GM19238 (cell line): ENCODE results near the gene TIMM23B.
"Not testable (repeated sequence)": the region's sequence is repeated elsewhere in the genome, so short reads cannot be mapped to it uniquely, and the experiment has no call there.

Experiments used
- DNase-seq: peaks from one replicate; pipeline ENCODE4 v3.0.0; 2011; ENCODE audit warnings: low spot score; ENCODE audit not compliant: insufficient read length

TIMM23B gene, protein sequence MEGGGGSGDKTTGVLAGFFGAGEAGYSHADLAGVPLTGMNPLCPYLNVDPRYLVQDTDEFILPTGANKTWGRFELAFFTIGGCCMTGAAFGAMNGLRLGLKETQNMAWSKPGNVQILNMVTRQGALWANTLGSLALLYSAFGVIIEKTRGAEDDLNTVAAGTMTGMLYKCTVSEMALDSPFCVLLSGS

GRCh38 chr10:49941447-49942338 is at the start of gene TIMM23B, which contains the start of gene PARG:
Gene TIMM23B (plus strand): TSS chr10:49942053. CDS start chr10:49942195, 142 bp downstream.
Gene PARG (minus strand): TSS chr10:49942027. CDS start chr10:49941725, 302 bp downstream.
- peak; percentile 14 for DNase-seq

GRCh38 chr10:49899999-49900398 is 41.9 kb upstream of the TIMM23B start:
- not testable (repeated sequence) for DNase-seq

DNA sequence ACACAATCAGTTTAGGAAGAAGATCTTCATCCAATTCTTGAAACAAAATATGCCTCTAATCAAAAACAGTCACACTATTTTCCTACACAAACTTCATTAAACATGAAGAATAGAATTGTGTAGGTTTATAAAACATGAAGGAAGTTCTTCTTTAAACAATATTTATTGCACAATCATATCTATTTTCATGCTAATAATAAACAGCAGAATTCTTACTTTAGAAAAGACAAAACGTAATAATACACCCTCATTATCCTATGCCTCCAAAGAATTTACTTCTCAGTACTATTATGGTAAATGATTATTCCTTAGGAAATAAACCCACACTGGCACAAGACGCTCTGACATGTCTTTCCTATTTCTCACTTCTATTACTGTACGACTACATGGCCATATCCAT is 41.4 kb upstream of the TIMM23B start:
- not testable (repeated sequence) for DNase-seq

- not testable (repeated sequence) for DNase-seq
These were observed 38.0 kb upstream of the TIMM23B start for GRCh38 chr10:49903829-49904228.

- not testable (repeated sequence) for DNase-seq
These were observed 33.4 kb upstream of the TIMM23B start for GRCh38 chr10:49908290-49909080.

GRCh38 chr10:49910295-49910694 is 31.6 kb upstream of the TIMM23B start:
- DNase-seq = not testable (repeated sequence)

- not testable (repeated sequence) for DNase-seq
These were observed 25.4 kb upstream of the TIMM23B start for GRCh38 chr10:49916451-49916850.

DNA sequence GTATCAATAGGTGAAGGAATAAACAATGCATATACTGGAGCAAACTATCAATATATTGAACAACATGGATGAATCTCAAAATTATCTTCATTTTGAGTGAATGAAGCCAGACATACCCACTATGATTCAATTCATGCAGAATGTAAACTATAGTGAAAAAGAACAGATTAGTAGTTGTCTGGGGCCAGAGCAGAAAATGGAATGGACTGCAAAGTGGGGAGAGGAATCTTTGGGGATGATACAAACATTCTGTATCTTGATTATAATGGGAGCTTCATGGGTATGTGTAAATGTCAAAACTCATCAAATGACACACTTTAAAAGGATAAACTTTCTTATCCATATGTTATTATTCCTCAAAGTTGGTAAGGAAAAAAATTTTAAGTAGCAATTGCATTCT is 23.9 kb upstream of the TIMM23B start:
- DNase-seq = not testable (repeated sequence)

- not testable (repeated sequence) for DNase-seq
These were observed 19.8 kb upstream of the TIMM23B start for GRCh38 chr10:49922041-49922440.

DNA sequence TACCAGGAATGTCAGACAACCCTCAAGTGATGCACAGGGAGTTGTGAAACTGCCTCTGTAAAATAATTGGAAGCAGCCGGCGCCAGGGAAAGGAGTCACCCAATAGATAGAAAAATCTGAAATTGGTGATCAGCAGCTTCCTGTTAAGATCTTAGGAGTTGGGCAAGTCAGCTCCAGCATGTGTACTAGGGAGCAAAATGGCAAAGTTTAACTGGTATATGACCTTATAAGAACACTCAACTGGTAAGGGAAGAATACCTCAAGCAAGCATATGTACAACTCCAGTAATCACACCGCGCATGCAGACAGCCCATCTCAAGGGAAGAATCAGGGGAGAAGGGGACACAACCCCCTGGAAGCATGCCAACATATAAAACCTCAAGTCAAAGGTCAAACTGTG is 18.3 kb upstream of the TIMM23B start:
- DNase-seq = not testable (repeated sequence)

GRCh38 chr10:49931276-49931675 is 10.6 kb upstream of the TIMM23B start:
- DNase-seq = not testable (repeated sequence)

- not testable (repeated sequence) for DNase-seq
These were observed 9.7 kb upstream of the TIMM23B start for GRCh38 chr10:49931959-49932728.

- DNase-seq = not testable (repeated sequence)
These were observed 469 bp downstream of the TIMM23B start for GRCh38 chr10:49942339-49942705.

- DNase-seq = not testable (repeated sequence)
These were observed 1.8 kb downstream of the TIMM23B start for GRCh38 chr10:49943607-49944006.

- not testable (repeated sequence) for DNase-seq
These were observed 6.3 kb downstream of the TIMM23B start for GRCh38 chr10:49948142-49948541.

DNA sequence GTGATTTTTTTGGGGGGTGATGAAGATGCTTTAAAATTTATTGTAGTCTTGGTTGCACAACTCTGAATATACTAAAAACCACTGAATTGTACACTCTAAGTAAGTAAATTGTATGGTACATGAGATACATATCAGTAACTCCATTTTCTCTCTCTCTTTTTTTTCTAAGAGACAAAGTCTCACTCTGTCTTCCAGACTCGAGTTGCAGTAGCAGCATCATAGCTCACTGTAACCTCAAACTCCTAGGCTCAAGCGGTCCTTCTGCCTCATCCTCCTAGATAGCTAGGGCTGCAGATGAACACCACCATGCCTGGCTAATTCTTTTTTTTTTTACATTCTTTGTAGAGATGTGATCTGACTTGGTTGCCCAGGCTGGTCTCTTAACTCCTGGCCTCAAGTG is 6.9 kb downstream of the TIMM23B start:
- not testable (repeated sequence) for DNase-seq

DNA sequence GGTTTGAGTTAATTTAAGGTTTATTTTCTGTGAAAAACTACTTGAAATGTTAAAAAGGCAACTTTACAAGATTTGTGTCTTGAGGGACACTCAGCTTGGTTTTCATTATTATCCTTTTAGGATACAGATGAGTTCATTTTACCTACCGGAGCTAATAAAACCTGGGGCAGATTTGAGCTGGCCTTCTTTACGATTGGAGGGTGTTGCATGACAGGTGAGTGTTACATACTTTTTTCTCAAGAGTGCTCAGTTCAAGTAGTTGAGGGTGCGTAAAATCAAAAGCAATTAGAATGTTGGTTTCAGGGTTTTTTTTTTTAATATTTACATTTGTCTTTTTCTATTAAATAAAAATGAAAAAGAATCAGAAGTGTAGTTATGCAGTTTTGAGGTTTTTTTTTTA is 10.2 kb downstream of the TIMM23B start:
- DNase-seq = not testable (repeated sequence)

- DNase-seq = not testable (repeated sequence)
These were observed 11.3 kb downstream of the TIMM23B start for GRCh38 chr10:49953122-49953521.

- not testable (repeated sequence) for DNase-seq
These were observed 28.5 kb downstream of the TIMM23B start for GRCh38 chr10:49970331-49970857.

DNA sequence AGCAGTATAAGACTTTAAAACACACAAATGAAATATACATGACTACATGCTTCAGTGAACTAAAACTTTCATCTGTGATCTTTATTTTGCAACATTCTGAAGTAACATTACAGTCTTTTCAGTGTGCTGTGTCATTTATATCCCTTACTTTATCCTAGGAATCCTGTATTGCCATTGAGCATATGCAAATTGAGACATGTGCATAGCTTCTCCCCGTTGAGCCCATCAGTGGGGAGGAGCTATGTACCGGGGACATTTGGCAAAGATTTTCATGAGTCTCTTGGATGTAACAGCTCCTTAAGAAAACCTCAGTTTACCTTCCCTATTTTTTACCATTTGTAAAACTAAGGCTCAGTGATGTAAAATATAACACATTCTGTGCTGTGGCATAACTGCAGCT is 29.6 kb downstream of the TIMM23B start:
- DNase-seq = not testable (repeated sequence)
